Heart left ventricle (tissue), 16 donors: ENCODE results near the gene ITIH5. TPM values are rescaled to one million over a fixed set of nuclear protein-coding genes. Genes with fewer than 3 reads are reported as not detected.

Experiments used
- ATAC-seq, 4 donors: fragments of 200-7000 bp; cut with Tn5 transposase; one replicate each; pipeline ENCODE4 v1.9.1; 2020 to 2022; ENCODE audit warnings: moderate library complexity in 4 of 4, mild to moderate bottlenecking in 3 of 4, moderate number of reproducible peaks in 1 of 4
- DNase-seq, 5 donors: peaks; one replicate each; pipeline ENCODE4 v3.0.0-alpha.2; 2020
- H3K27ac ChIP-seq, 12 donors: fragments of 200-600 bp; sonication (generic) in 4 of 12; one replicate each; pipeline versions ENCODE4 v1.5.0 to v1.8.0; 2016 to 2022; ENCODE audit warnings: mild to moderate bottlenecking in 2 of 12
- H3K27me3 ChIP-seq, 9 donors: fragments of 200-600 bp; sonication (generic) in 2 of 9; one replicate each; pipeline versions ENCODE4 v1.5.1 to v1.8.0; 2016 to 2022; ENCODE audit warnings: mild to moderate bottlenecking in 3 of 9
- H3K36me3 ChIP-seq, 9 donors: fragments of 200-600 bp; sonication (generic) in 2 of 9; one replicate each; pipeline versions ENCODE4 v1.5.0 to v1.8.0; 2018 to 2022; ENCODE audit warnings: mild to moderate bottlenecking in 2 of 9
- H3K4me1 ChIP-seq, 12 donors: fragments of 200-600 bp; sonication (generic) in 4 of 12; one replicate each; pipeline versions ENCODE4 v1.5.0 to v1.8.0; 2016 to 2022; ENCODE audit warnings: mild to moderate bottlenecking in 3 of 12
- H3K4me3 ChIP-seq, 12 donors: fragments of 200-600 bp; sonication (generic) in 4 of 12; one replicate each; pipeline versions ENCODE4 v1.5.0 to v1.8.0; 2017 to 2022; ENCODE audit warnings: mild to moderate bottlenecking in 9 of 12, moderate library complexity in 4 of 12
- H3K9me3 ChIP-seq, 12 donors: fragments of 200-600 bp; sonication (generic) in 4 of 12; one replicate each; pipeline versions ENCODE4 v1.5.0 to v1.8.0; 2016 to 2022; ENCODE audit warnings: mild to moderate bottlenecking in 1 of 12
- POLR2A ChIP-seq, 2 donors: fragments of 450-650 bp; IDR thresholded peaks; one replicate each; pipeline ENCODE4 v1.6.1; 2017; ENCODE audit warnings: antibody characterized with exemption in 2 of 2, mild to moderate bottlenecking in 2 of 2, moderate library complexity in 2 of 2
- WGBS, 4 donors: extraction: QIAGEN DNeasy Blood & Tissue Kit in 2 of 4; methylation state at CpG; one replicate each; pipeline versions ENCODE4 v1.1.5 to v1.1.7; 2013 to 2018; 5-methylcytosine and 5-hydroxymethylcytosine counted together
- intact Hi-C, 10 donors: fragments of 100-400 bp; cut with DNase I; formaldehyde crosslinking; loops; one replicate each; pipeline versions ENCODE4 v1.11.1 to v1.14.2; 2022
- polyA plus RNA-seq, 2 donors: library from polyadenylated mRNA; stranded (reverse); fragments of 200-250 nt; gene quantifications; one replicate each; pipeline ENCODE4 v1.2.3, GENCODE V29; 2013
- total RNA-seq, 9 donors: library from RNA; depleted of rRNA in 2 of 9; stranded (reverse); fragments of >200 nt in 2 of 9; fragmentation: NEBNext Ultra II Directional in 3 of 9; extraction: Animal tissue kit (Norgen Biotek cat#: 25700) in 3 of 9; gene quantifications; one replicate each; pipeline versions ENCODE4 v1.1.0 to v1.2.4, GENCODE V29; 2016 to 2023
- TF ChIP-seq, protein P1 (sequence below), 12 donors: fragments of 200-600 bp; sonication (generic) in 4 of 12; IDR thresholded peaks; one replicate each; pipeline versions ENCODE4 v1.5.0 to v1.8.0; 2018 to 2022; ENCODE audit warnings: antibody characterized with exemption in 12 of 12, mild to moderate bottlenecking in 5 of 12
- donor health status: ischemic (EF 13 %, LVEDD 7.1; RV severe dilation, severe dysfunction).
- donor health status: healthy with polysubstance abuse.
- donor health status: DM: no; HTN: yes; CAD: no.
- donor health status: DM: no; HTN: no; CAD: no.
- donor health status: ischemic (EF 25% LVEDD 6.9; RV normal size, moderate dysfunction).
- donor health status: ischemic (EF 25% LVEDD 5.7; RV mildly dilated, moderate dysfunction).
- donor health status: healthy.
- donor health status: DM: yes; HTN: yes; CAD: no.
- donor health status: ischemic (EF 35%, LVEDD 5.7; RV mildly dilated, moderate dysfunction).
- donor health status: nonischemic (EF 11% LVEDD 7.7; RV severe dilation, severe dysfunction).
- donor health status: DM: yes; HTN: yes; CAD: no.
- donor health status: PGD.
- donor health status: ischemic (EF 29% LVEDD 5.4; RV normal size, mild dysfunction).
- donor health status: nonischemic (EF 23%, LVEDD 6.1; RV moderate dilation, normal function).

Gene ITIH5
- total and polyA plus RNA-seq, 11 donors, result 2.7 to 20.4 (median 7.1) TPM

DNA sequence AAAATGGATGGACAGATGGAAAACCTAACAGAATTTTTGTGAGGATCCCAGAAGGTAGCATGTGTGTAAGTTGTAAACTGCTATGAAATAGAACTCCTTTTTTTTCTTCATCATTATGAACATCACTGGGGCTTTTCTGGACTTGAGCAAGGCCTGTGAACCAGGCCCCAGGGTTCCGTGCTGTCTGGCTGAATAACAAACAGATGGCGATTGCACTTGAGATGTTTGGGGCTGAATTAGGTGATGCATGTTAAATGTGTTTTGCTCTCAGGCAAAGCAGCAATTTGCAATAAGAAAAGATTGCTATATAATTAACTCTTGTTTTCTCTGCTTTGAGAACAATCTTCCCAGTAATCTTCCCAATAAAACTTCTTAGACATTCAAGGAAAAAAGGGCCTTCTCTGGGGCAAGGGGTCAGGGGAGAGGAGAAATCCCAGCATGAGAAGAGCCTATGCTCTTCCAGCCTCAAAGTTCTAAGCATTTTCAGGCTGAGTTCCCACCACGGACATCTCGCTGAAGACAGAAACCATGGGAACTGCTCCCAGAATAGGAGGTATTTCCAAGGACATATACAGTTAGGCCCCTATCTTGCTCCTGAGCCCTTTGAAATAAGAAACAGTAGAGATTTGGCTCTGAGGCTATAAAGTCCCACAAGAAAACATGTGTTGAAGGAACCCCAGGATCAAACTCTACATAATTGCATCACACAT, 98.7 kb downstream of the ITIH5 start:
- no peaks in the 10 kb centered on the region for H3K27me3 ChIP-seq
- ATAC-seq, result no peak
- intact Hi-C loops, result no loop called here
- TF ChIP-seq POLR2A (IDR thresholded peaks at IDR 0.05), result no peak
- TF ChIP-seq, protein P1, sequence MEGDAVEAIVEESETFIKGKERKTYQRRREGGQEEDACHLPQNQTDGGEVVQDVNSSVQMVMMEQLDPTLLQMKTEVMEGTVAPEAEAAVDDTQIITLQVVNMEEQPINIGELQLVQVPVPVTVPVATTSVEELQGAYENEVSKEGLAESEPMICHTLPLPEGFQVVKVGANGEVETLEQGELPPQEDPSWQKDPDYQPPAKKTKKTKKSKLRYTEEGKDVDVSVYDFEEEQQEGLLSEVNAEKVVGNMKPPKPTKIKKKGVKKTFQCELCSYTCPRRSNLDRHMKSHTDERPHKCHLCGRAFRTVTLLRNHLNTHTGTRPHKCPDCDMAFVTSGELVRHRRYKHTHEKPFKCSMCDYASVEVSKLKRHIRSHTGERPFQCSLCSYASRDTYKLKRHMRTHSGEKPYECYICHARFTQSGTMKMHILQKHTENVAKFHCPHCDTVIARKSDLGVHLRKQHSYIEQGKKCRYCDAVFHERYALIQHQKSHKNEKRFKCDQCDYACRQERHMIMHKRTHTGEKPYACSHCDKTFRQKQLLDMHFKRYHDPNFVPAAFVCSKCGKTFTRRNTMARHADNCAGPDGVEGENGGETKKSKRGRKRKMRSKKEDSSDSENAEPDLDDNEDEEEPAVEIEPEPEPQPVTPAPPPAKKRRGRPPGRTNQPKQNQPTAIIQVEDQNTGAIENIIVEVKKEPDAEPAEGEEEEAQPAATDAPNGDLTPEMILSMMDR (IDR thresholded peaks at IDR 0.05), result no peak
- H3K4me3 ChIP-seq, result no peak overlapping the region
- peaks cover 0 to 20% (median 10%) of the 10 kb centered on the region in 12 donors for H3K4me1 ChIP-seq
- H3K27ac ChIP-seq, result no peak overlapping the region
- H3K9me3 ChIP-seq, result no peaks in the 10 kb centered on the region
- peaks cover 0 to 21% (median 0%) of the 10 kb centered on the region in 9 donors for H3K36me3 ChIP-seq
- WGBS, 4 donors, result 84 to 94% (median 88%) methylated on average over 4 of the region's 4 CpGs
- DNase-seq, result no peak

DNA sequence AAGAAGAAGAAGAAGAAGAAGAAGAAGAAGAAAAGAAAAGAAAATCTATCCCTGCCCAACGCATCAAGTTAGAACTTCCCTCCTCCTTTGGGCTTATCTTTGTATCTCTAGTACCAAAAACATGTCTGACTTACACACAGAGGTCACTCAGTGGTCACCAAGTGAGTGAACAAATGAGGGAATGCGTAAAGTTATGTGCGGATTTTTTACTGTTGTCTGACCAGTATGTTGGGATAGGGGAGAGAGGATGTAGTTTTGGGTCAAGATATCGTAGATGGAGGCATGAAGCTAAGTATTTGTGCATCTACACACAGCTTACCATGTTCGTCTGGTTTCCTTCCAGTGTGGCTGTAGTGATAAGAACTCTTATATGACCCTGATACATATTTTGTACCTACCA, 99.9 kb downstream of the ITIH5 start:
- Histone ChIP-seq H3K9me3 (no peaks in the 10 kb centered on the region), H3K4me3 (no peak overlapping the region), H3K4me1 (peaks cover 0 to 26% (median 18%) of the 10 kb centered on the region in 12 donors), H3K27me3 (no peaks in the 10 kb centered on the region), H3K27ac (no peak overlapping the region), H3K36me3 (peaks cover 0 to 18% (median 0%) of the 10 kb centered on the region in 9 donors)
- 87 to 96% (median 93%) methylated on average over 5 of the region's 5 CpGs for WGBS, 4 donors
- ATAC-seq, result no peak
- TF ChIP-seq POLR2A (IDR thresholded peaks at IDR 0.05), result no peak
- TF ChIP-seq, protein P1 (IDR thresholded peaks at IDR 0.05), result no peak
- no peak for DNase-seq
- intact Hi-C loops, result no loop called here

DNA sequence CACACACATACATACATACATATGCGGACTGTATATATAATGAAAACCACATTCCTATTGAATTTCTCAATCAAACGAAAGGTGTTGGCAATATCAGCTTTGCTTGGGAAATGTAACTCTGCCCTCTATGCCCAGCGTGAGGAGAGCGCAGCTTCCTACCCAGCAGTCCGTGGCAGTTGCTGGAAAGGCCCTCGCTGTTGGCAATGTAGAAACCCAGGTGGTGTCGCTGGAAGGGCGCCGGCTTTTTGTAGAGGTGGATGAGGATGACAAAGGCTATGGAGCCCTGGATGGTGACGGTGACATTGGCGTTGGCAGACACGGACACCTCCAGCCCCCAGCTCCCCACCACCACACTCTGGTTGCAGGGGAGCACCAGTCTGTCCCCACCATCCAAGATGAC, 100.9 kb downstream of the ITIH5 start:
- DNase-seq, result no peak
- TF ChIP-seq, protein P1 (IDR thresholded peaks at IDR 0.05), result no peak
- TF ChIP-seq POLR2A (IDR thresholded peaks at IDR 0.05), result no peak
- H3K4me3 ChIP-seq, result no peak overlapping the region
- H3K27me3 ChIP-seq, result no peaks in the 10 kb centered on the region
- intact Hi-C loops, result no loop called here
- H3K4me1 ChIP-seq, result peaks cover 0 to 37% (median 26%) of the 10 kb centered on the region in 12 donors
- no peaks in the 10 kb centered on the region for H3K9me3 ChIP-seq
- no peak for ATAC-seq
- WGBS, 4 donors, result 92 to 96% (median 94%) methylated on average over 12 of the region's 12 CpGs
- H3K36me3 ChIP-seq, result peaks cover 0 to 13% (median 0%) of the 10 kb centered on the region in 9 donors
- H3K27ac ChIP-seq, result no peak overlapping the region

DNA sequence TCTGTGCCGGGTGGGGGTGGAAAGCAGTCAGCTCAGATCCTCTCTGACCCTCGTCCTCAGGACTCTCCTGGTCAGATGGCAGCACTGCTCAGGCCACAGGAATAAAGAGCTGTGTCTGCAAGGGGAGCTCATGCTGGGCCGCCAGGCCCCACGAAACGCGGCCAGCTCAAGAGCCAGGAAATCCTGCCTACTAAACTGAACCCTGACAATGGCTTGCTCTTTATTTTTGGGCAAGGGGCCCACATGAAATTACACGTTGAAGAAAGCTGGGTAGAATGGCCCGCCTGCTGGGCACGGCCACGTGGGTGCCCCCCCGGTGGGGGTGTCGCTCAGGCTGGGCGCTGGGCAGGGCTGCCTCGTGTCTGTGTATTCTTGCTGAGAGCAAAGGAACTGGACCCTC, 103.0 kb downstream of the ITIH5 start:
- 44 to 62% (median 55%) methylated on average over 13 to 14 of the region's 14 CpGs for WGBS, 4 donors

More for the DNA sequence above, 103.0 kb downstream of the ITIH5 start:
- DNase-seq (no peak), ATAC-seq (peak in 1 of 4 donors; percentile 4)
- H3K4me1 ChIP-seq, result peaks cover 0 to 43% (median 28%) of the 10 kb centered on the region in 12 donors
- no peaks in the 10 kb centered on the region for H3K9me3 ChIP-seq
- H3K27ac ChIP-seq, result peak overlapping the region in 5 of 12 donors; percentile 16 to 66 (median 39)
- no peak for TF ChIP-seq POLR2A (IDR thresholded peaks at IDR 0.05)
- H3K4me3 ChIP-seq, result no peak overlapping the region
- intact Hi-C loops, result loop anchor here in 1 of 10 donors (5.0 kb wide), 1 partner anchor 104 kb away; the partner anchor contains the start of gene ITIH5
- peaks cover 0 to 12% (median 0%) of the 10 kb centered on the region in 9 donors for H3K36me3 ChIP-seq
- no peaks in the 10 kb centered on the region for H3K27me3 ChIP-seq
